Measurements from ENCODE around the gene ADAMTS3.
"Not testable (repeated sequence)": the region's sequence is repeated elsewhere in the genome, so short reads cannot be mapped to it uniquely, and the experiment has no call there.

ADAMTS3 gene

GRCh38 chr4:72467633-72468032, 101.4 kb downstream of the ADAMTS3 start:
- no peak for DNase-seq

DNA sequence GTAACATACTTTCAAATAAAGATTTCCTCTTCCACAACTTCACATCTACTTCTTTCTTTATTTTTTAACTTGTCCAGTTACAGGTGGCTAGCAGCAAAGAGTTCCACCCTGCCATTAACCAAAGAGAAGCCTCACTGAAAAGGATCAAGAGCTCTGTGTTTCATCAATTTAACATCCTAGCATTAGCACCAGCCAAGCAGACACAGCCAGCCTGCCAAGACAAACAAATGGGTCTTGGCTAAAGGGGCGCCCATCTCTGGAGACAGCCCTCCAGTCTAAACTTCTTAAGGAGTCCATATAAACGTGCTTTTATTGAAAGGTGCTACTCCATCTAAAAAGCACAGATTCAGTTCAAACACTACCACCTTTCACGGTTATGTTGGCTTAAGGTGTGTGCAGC, 105.3 kb downstream of the ADAMTS3 start:
- DNase-seq: no peak

DNA sequence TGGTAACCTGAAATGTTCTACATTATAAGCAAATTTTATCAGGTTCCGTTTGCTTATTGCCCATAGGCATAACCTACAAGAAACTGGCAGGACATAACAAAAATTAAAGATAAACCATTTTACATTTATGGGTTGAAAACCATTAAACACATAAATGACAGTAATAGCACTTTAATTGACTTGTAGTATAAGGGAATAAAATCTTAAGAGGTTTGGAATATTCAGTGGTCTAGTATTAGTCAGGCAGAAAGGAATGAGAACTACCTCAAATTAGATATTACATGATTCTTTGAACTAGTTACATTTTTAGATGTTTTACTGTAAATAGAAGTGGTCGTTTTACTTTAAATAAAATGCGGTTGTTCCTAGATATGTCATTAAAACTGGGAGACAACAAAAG, 111.9 kb downstream of the ADAMTS3 start:
- no peak for DNase-seq

DNA sequence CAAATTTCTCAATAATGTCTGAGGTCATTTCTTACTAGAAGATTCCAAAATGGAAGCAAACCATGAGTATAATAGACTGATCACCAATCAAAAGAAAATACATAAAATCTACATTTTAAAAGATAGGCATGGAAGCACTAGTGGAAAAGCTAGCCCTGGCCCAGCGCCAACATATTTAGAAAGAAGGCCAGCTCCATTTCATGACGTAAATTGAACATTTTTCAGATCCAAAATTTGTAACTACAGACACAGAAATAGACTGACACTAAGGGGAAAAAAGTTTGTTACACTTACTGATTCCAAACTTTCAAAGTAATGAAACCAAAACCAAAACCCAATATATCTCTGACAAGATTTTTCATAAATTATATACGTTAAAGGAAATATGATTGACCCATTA, 117.7 kb downstream of the ADAMTS3 start:
- DNase-seq: no peak

DNA sequence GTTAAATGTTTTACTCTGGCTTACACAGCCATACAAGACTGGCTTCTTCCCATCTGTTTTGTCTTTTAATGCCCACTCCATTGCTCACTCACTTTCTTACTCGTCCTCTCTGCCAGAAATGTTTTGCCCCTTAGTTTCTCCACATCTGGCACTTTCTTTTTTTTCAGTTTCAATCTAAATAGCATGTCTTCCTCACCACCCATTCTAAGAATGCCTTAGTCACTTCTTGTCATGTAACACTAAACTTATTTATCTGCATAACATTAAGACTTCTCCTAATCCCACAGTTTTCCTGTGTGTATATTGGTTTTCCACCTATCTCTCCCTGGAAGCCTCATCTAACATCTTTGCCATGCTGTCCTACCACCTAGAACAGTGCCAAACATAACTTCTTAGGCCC, 119.3 kb downstream of the ADAMTS3 start:
- DNase-seq: no peak

DNA sequence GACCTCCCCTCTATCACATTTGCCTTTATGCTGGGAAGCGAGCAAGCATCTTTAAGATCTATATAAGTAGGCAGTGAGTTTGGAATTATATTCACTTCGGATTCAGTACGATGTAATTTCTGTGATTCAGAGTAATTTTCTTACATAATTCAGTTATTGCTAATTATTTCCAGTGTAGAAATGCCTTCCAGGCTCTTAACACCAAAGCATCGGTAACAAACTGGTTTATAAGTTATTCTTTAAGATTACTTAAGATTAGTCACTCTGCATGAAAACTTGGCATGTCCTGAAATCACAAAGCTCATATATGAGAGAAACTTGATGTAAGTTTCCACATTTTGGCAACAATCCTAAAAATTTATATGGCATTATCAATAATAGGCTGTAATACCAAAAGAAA, 120.8 kb downstream of the ADAMTS3 start:
- DNase-seq: no peak

GRCh38 chr4:72446353-72447055, 122.5 kb downstream of the ADAMTS3 start:
- DNase-seq: no peak

DNA sequence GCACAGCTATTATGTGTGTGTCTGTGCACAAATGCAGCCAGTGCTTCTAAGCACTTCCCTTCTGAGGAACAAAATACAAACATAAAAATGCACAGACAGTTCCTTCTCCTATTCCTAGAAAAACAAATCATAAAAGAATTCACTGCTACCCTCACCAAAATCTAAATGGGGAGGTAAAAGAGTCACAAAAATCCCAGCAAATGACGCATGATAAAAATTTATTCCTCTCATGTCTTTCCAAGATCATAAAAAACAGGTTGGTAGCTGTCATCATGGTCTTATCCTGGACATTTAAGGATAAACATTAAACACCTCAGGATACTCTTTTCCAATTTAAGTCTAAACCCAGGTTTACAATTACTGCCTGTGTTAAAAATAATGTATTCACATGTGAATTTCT, 124.9 kb downstream of the ADAMTS3 start:
- no peak for DNase-seq

DNA sequence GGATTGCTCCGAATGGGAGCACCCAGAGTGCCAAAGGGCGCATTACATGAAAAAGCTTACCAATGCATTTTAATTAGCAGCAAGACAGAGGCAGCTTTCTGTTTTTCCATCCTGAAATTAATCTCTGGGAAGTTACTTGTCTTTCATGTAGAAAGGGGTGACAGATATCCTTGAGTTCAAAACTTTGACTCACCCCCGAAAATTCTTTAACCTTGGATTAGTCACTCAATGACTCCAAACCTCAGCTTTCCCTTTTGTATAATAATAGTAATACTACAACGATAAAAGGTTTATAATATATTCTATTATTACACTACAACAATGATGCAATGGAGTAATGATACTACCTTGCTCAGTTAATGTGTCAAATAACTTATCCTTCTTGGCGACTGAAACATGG, 126.3 kb downstream of the ADAMTS3 start:
- DNase-seq: no peak

GRCh38 chr4:72442147-72442546, 126.9 kb downstream of the ADAMTS3 start:
- DNase-seq: no peak

DNA sequence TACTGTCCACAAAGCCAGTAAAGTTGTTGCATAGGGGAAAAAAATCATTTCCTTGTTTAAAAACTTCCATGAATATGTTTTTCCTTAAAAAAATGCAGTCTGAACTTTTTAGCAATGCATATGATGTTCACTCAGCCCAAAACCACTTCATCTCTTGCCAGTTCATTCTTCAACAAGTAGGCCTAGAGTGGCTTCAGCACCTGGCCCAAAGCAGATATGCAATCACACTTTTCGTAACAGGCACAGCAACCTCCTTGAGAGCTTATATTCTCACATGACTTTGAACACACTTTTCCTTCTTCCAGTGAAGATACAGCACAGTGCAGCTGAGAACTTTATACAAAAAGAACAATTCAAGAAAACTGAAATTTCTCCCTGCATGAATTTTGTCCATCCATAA, 128.6 kb downstream of the ADAMTS3 start:
- no peak for DNase-seq

- no peak for DNase-seq
These were observed 136.0 kb downstream of the ADAMTS3 start for GRCh38 chr4:72432975-72433374.

GRCh38 chr4:72432282-72432681, 136.7 kb downstream of the ADAMTS3 start:
- no peak for DNase-seq

DNA sequence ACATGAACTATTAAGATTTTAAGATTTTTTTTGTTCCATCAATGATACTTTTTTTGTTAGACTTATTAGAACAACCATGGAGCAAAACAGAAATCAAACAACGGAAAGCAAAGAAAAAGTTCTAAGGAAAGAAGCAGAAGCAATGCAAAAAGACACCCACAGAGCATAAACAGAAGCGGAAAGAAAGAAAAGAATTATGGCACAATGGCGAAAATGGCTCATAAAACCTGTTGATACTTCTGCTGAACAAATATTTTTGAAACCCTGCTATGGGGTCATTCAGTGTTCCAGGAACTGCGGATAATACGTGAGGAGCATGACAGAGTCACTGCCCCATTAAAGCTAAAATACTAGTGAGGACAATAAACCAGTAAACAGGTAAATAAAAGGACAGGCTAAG, 138.0 kb downstream of the ADAMTS3 start:
- DNase-seq: no peak

DNA sequence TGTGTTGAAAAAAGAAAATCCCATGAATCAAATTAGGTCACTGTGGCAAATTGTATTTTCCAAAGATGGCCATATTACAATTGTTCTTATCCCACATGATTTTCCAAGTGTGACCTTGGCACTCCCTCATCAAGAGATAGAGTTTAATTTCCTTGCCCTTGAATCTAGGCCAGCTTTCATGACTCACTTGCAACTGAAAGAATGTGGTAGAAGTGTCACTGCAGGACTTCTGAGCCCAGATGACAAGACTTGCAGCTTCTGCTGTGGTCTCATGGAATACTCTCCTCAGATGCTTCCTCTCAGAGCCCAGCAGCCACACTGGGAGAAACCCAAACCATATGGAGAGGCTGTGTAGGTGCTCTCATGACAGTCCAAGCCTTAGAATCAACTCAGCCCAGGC, 139.0 kb downstream of the ADAMTS3 start:
- DNase-seq: no peak

DNA sequence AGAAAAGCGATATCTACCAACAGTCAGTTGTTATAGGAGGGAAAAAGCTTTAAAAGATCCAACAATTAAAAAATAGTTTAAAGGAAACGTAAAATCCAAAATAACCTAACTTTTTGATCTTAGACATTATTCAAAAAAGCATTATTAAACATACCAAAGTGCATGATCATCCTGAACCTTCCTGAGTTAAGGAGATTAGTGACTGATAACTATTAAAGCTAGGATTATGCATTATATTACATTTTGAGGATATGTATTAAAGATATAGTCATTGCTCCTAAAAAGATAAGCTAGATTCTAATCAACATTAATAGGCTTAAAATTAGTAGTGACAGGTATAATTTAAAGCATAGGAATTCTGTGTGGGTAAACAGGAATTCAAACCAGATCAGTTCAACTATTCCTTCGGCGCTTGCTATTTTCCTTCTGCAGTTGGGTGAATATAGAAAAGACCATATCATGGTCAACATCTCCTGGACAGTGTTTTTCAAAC, 139.6 kb downstream of the ADAMTS3 start:
- no peak for DNase-seq

DNA sequence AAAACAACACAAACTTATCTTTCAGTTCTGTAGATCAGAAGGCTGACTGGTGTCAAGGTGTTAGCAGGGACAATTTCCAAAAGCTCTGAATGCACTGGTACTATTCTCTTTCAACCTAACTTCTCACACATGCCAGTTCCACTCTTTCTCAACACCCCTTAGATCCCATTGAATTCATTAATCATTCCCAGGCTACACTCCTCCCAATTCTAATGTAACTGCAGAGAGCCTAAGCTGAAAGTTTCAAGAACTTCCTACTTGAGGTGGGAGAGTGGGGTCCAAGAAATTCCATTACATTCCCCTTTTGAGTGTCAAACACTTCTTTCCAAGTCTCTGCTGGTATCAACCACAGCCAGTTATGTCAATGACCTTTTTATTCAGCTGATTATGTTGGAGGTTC, 142.0 kb downstream of the ADAMTS3 start:
- no peak for DNase-seq

- not testable (repeated sequence) for DNase-seq
These were observed 143.1 kb downstream of the ADAMTS3 start for GRCh38 chr4:72425908-72426307.

DNA sequence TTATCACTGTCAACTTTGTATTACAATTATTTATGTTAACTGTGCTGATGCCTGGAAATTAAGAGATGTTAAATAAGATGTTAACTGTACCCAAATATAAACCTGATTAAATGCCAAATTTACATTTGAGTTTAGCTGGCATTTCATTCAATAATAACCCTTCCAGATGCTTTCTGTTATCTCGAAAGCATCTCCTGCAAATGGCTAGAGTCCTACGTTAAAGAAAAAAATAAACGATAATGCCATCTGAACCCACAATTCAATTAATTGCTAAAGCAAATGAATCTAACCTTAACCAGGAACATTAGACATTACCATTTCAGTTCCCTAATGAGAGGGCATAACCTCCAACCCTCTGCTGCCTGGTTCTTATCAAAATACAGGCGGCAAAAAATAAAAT, 145.0 kb downstream of the ADAMTS3 start:
- no peak for DNase-seq

GRCh38 chr4:72422416-72422815, 146.6 kb downstream of the ADAMTS3 start:
- no peak for DNase-seq

DNA sequence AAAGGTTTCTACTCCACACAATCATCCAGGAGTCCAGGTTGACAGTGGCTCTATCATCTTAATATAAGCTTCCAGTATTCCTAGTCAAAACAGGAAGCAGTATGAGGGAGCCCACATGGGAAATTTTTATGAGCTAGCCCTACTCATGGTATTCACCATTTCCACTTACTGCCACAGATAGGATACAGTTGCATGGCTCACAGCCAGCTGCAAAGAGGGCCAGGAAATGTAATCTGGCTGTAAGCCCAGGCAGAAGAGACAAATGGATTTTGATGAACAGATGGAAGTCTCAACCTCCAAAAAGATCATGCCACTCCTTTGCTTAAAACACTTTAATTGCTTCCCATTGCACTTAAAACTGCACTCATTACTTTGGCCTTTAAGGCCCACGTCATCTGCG, 150.6 kb downstream of the ADAMTS3 start:
- no peak for DNase-seq

DNA sequence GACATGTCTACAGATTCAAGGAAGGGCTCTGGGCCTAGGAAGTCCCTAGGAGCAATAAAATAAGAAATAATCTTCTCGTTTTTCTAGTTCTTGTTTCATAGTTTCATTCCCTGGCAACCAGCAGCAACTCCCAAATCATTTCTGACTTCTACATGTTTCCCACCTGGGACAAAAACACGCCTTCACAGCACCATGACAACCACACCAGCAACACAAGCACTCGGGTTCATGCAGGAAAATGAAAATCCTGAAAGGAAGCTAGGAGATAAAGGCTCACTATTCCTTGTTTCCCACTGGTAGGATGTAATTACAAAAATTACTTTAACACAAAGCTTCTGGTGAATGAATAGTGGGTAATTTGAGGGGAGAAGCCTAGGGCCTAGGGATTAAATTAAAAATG, 158.9 kb downstream of the ADAMTS3 start:
- no peak for DNase-seq

DNA sequence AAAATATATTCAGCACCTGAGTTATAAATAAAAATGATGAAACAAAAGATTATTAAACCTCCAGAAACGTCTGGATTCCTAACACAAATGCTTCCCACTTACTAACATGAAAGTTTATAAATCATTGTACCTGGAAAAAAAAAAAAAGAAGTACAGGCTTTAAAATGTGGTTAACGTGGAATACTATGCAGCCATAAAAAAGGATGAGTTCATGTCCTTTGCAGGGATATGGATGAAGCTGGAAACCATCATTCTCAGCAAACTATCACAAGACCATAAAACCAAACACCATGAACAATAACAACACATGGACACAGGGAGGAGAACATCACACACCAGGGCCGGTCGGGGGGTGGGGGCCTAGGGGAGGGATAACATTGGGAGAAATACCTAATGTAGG, 160.5 kb downstream of the ADAMTS3 start:
- DNase-seq: no peak

GRCh38 chr4:72405417-72405816, 163.6 kb downstream of the ADAMTS3 start:
- DNase-seq: no peak

GRCh38 chr4:72397314-72397713, 171.7 kb downstream of the ADAMTS3 start:
- DNase-seq: no peak

Data from activated CD4-positive, alpha-beta T cell treated with anti-CD3 and anti-CD28 coated beads for 1 hour (primary cell).